K562 (cell line): ENCODE measurements around the gene ERICH6. TPM values are rescaled to one million over a fixed set of nuclear protein-coding genes. Genes with fewer than 3 reads are reported as not detected.

ENCODE experiments used
- ATAC-seq: fragments of 200-7000 bp; cut with Tn5 transposase; 3 replicates; pipeline ENCODE4 v1.9.1; 2020; ENCODE audit warnings: moderate library complexity
- BruUV-seq: library from RNA; stranded (reverse); fragments of 400-500 nt; replicated peaks from 2 replicates; lab custom pipeline; 2021; lab: Mats Ljungman, UMichigan
- CTCF ChIA-PET: fragments of 300-600 bp; formaldehyde crosslinking; extraction: SDS; loops from one replicate; lab custom pipeline; 2021; ENCODE audit warnings: low intra/inter-chr PET ratio; lab: Yijun Ruan, JAX
- POLR2A ChIA-PET: fragments of 300-600, 350-650 bp; sonication (Branson Sonifier 250); formaldehyde crosslinking; extraction: SDS; loops from one replicate; lab custom pipeline; 2021; ENCODE audit warnings: antibody characterized with exemption, inconsistent platforms; lab: Yijun Ruan, JAX
- DNase-seq, 4 experiments: peaks; one replicate each; pipeline versions ENCODE4 v3.0.0 to v3.0.0-alpha.2; 2011 to 2018; ENCODE audit warnings: low spot score in 3 of 4, mixed read lengths in 3 of 4; ENCODE audit errors: extremely low read depth in 1 of 4
- FAIRE-seq: peaks from 2 replicates; lab custom pipeline; 2011; peaks lifted over from hg19 to GRCh38; lab: Jason Lieb, UNC
- H2AFZ ChIP-seq: 2 replicates; pipeline ENCODE4 v1.6.0; 2011; ENCODE audit warnings: low read depth, low read length, control low read depth, inconsistent platforms
- H3K27ac ChIP-seq: fragments of 200-600 bp; 3 replicates; pipeline ENCODE4 v1.8.0; 2011; ENCODE audit warnings: low read depth, mild to moderate bottlenecking, control low read depth, inconsistent platforms, low read length, moderate library complexity, mixed read lengths; ENCODE audit errors: extremely low read depth
- H3K27me3 ChIP-seq, 2 experiments: fragments of 300-600 bp in 1 of 2; 2 replicates in 1 of 2; 3 replicates in 1 of 2; pipeline versions ENCODE4 v1.6.0 to v1.8.0; 2011; ENCODE audit warnings: inconsistent platforms in 2 of 2, low read length in 2 of 2, mild to moderate bottlenecking in 1 of 2, mixed read lengths in 1 of 2, moderate library complexity in 1 of 2; ENCODE audit not compliant: control insufficient read depth in 2 of 2, insufficient read depth in 2 of 2
- H3K36me3 ChIP-seq: fragments of 300-600 bp; 3 replicates; pipeline ENCODE4 v1.8.0; 2011; ENCODE audit warnings: mild to moderate bottlenecking, low read length, inconsistent platforms; ENCODE audit not compliant: control insufficient read depth, insufficient read depth
- H3K4me1 ChIP-seq, 2 experiments: fragments of 200-600 bp in 1 of 2; replicated peaks in 1 of 2; 2 replicates in 1 of 2; 3 replicates in 1 of 2; pipeline versions ENCODE4 v1.5.1 to v1.8.0; 2011; ENCODE audit warnings: inconsistent platforms in 2 of 2, low read length in 2 of 2, mild to moderate bottlenecking in 1 of 2, mixed read lengths in 1 of 2, moderate library complexity in 1 of 2; ENCODE audit not compliant: control insufficient read depth in 2 of 2, insufficient read depth in 2 of 2
- H3K4me2 ChIP-seq: 2 replicates; pipeline ENCODE4 v1.6.1; 2011; ENCODE audit warnings: low read length, control low read depth, inconsistent platforms, mixed read lengths; ENCODE audit not compliant: insufficient read depth
- H3K4me3 ChIP-seq: fragments of 200-600 bp; sonication (generic), shearing (Covaris generic); 2 replicates; pipeline ENCODE4 v1.5.1; 2016; ENCODE audit warnings: control low read depth, inconsistent platforms
- H3K79me2 ChIP-seq: fragments of 200-600 bp; 3 replicates; pipeline ENCODE4 v1.8.0; 2011; ENCODE audit warnings: low read length, inconsistent platforms; ENCODE audit not compliant: control insufficient read depth, insufficient read depth
- H3K9ac ChIP-seq, 2 experiments: 2 replicates each; pipeline versions ENCODE4 v1.6.0 to v1.6.1; 2011; ENCODE audit warnings: low read depth in 2 of 2, low read length in 2 of 2, control low read depth in 1 of 2, inconsistent platforms in 1 of 2, mild to moderate bottlenecking in 1 of 2, mixed read lengths in 1 of 2; ENCODE audit not compliant: insufficient read depth in 1 of 2
- H3K9me1 ChIP-seq: one replicate; pipeline ENCODE4 v1.6.0; 2011; ENCODE audit warnings: inconsistent platforms, mild to moderate bottlenecking, low read length, moderate library complexity; ENCODE audit not compliant: control insufficient read depth, insufficient read depth
- H3K9me3 ChIP-seq: replicated peaks from 2 replicates; pipeline ENCODE4 v1.5.1; 2011; ENCODE audit warnings: low read depth, low read length, inconsistent platforms; ENCODE audit not compliant: control insufficient read depth, insufficient read depth
- H4K20me1 ChIP-seq: replicated peaks from 2 replicates; pipeline ENCODE4 v1.6.1; 2011; ENCODE audit warnings: low read length, inconsistent platforms, mixed read lengths; ENCODE audit not compliant: control insufficient read depth, insufficient read depth
- BRD4 ChIP-seq: fragments of 200-600 bp; sonication (generic); IDR thresholded peaks from 2 replicates; pipeline ENCODE4 v1.6.1; 2017; ENCODE audit warnings: inconsistent platforms
- CCAR2 ChIP-seq: fragments of 200-400 bp; formaldehyde crosslinking; IDR thresholded peaks from 2 replicates; pipeline ENCODE4 v1.6.1; 2017; ENCODE audit warnings: mild to moderate bottlenecking, low read depth, low read length
- CEBPB ChIP-seq: fragments of 450-650 bp; IDR thresholded peaks from 2 replicates; pipeline ENCODE4 v1.6.1; 2016; ENCODE audit warnings: missing genetic modification characterization, missing compliant biosample characterization
- CEBPG ChIP-seq, 3 experiments: fragments of 200-800 bp in 1 of 3; sonication (Bioruptor generic) in 1 of 3; sonication (generic) in 1 of 3; formaldehyde crosslinking in 1 of 3; IDR thresholded peaks in 2 of 3; conservative IDR thresholded peaks in 1 of 3; 2 replicates each; pipeline versions ENCODE4 v1.6.1 to v1.8.0; 2016 to 2022; ENCODE audit warnings: missing compliant biosample characterization in 2 of 3, missing genetic modification characterization in 2 of 3, mild to moderate bottlenecking in 1 of 3, missing genetic modification reagents in 1 of 3
- HOXB6 ChIP-seq: fragments of 250-450 bp; sonication (Bioruptor Pico); IDR thresholded peaks from 2 replicates; pipeline ENCODE4 v1.5.1; 2022; ENCODE audit warnings: mild to moderate bottlenecking, borderline replicate concordance
- MEF2D ChIP-seq: conservative IDR thresholded peaks from 2 replicates; pipeline ENCODE4 v1.6.1; 2016; ENCODE audit warnings: low read depth, missing genetic modification characterization, missing compliant biosample characterization
- NKRF ChIP-seq: fragments of 450-650 bp; IDR thresholded peaks from 2 replicates; pipeline ENCODE4 v1.6.1; 2016; ENCODE audit warnings: borderline replicate concordance
- PATZ1 ChIP-seq: fragments of 250-450 bp; sonication (Bioruptor Pico); IDR thresholded peaks from 2 replicates; pipeline ENCODE4 v1.5.0; 2020; ENCODE audit warnings: mild to moderate bottlenecking, borderline replicate concordance
- TCF7L2 ChIP-seq: fragments of 150-350 bp; IDR thresholded peaks from 2 replicates; pipeline ENCODE4 v1.6.1; 2016; ENCODE audit warnings: low read depth, mild to moderate bottlenecking, low read length, moderate library complexity
- ZNF311 ChIP-seq: fragments of 250-450 bp; sonication (Bioruptor Pico); IDR thresholded peaks from 2 replicates; pipeline ENCODE4 v1.4.0; 2020; ENCODE audit warnings: mild to moderate bottlenecking, moderate library complexity
- ZNF696 ChIP-seq: fragments of 250-450 bp; sonication (Bioruptor Pico); conservative IDR thresholded peaks from 2 replicates; pipeline ENCODE4 v1.4.0; 2020; ENCODE audit warnings: mild to moderate bottlenecking, moderate library complexity
- WGBS: fragments of 100-300 bp; shearing (Covaris generic); methylation state at CpG from one replicate; pipeline ENCODE4 v1.1.6; 2016; ENCODE audit warnings: low coverage, mixed read lengths; ENCODE audit not compliant: insufficient coverage; ENCODE audit errors: missing lambda C conversion rate; 5-methylcytosine and 5-hydroxymethylcytosine counted together
- in situ Hi-C: fragments of 300-500 bp; cut with MboI; formaldehyde crosslinking; loops from 4 replicates; pipeline ENCODE4 v1.15.0; 2018; ENCODE audit warnings: inconsistent platforms, mixed read lengths
- intact Hi-C: fragments of 100-400 bp; cut with micrococcal nuclease; formaldehyde crosslinking; loops from 2 replicates; pipeline ENCODE4 v1.14.2; 2022
- polyA plus RNA-seq, 8 experiments: library from polyadenylated mRNA; depleted of rRNA in 4 of 8; stranded (reverse) in 5 of 8; unstranded in 3 of 8; fragments of >200 nt; fragmentation: Nextera tagmentation in 2 of 8; fragmentation: Illumina TruSeq in 1 of 8; extraction: Ambion mirVana in 2 of 8; extraction: Trizol in 1 of 8; gene quantifications; 2 replicates each; pipeline versions ENCODE4 v1.2.1 to v1.2.3, GENCODE V29; 2011 to 2014; ENCODE audit warnings: inconsistent platforms in 1 of 8, missing spikeins in 1 of 8
- total RNA-seq, 7 experiments: library from RNA; depleted of rRNA in 6 of 7; stranded (reverse); fragments of >200 nt in 6 of 7; fragmentation: Illumina TruSeq in 2 of 7; extraction: Trizol in 2 of 7; gene quantifications; 2 replicates each; pipeline versions ENCODE4 v1.2.1 to v1.2.3, GENCODE V29; 2011 to 2021; ENCODE audit warnings: low replicate concordance in 1 of 7
- TF ChIP-seq, protein P1 (sequence below): fragments of 250-450 bp; sonication (Bioruptor Pico); IDR thresholded peaks from 2 replicates; pipeline ENCODE4 v1.8.0; 2021; ENCODE audit warnings: moderate library complexity, mild to moderate bottlenecking, inconsistent platforms
- TF ChIP-seq, protein P2 (sequence below): fragments of 250-450 bp; sonication (Bioruptor Pico); IDR thresholded peaks from 2 replicates; pipeline ENCODE4 v1.8.0; 2022; ENCODE audit warnings: inconsistent platforms, mild to moderate bottlenecking, moderate library complexity, borderline replicate concordance

ERICH6 gene
- total and polyA plus RNA-seq, 9 of the 15 experiments (the other 6 are each of a cell fraction or from before 2014, with no cell fraction given): not detected

- BruUV-seq: no TSS peak
- TF ChIP-seq ZNF696 (no peak), MEF2D (0 out of 2 replicates have a peak, but pooled peaks have one; percentile 28), ZNF311 (CRISPR knock-in tag) (no peak), HOXB6 (no peak), TCF7L2 (no peak), PATZ1 (CRISPR knock-in tag) (no peak), CEBPG (CRISPR knock-in tag; IDR thresholded peaks at IDR 0.05) (no peak), CEBPG (tag; conservative IDR thresholded peaks at IDR 0.05 in 1 of 2, IDR thresholded peaks at IDR 0.05 in 1 of 2) (no peak), CCAR2 (no peak), NKRF (no peak), BRD4 (no peak), CEBPB (tag) (no peak)
- TF ChIP-seq, protein P1, sequence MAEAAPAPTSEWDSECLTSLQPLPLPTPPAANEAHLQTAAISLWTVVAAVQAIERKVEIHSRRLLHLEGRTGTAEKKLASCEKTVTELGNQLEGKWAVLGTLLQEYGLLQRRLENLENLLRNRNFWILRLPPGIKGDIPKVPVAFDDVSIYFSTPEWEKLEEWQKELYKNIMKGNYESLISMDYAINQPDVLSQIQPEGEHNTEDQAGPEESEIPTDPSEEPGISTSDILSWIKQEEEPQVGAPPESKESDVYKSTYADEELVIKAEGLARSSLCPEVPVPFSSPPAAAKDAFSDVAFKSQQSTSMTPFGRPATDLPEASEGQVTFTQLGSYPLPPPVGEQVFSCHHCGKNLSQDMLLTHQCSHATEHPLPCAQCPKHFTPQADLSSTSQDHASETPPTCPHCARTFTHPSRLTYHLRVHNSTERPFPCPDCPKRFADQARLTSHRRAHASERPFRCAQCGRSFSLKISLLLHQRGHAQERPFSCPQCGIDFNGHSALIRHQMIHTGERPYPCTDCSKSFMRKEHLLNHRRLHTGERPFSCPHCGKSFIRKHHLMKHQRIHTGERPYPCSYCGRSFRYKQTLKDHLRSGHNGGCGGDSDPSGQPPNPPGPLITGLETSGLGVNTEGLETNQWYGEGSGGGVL (CRISPR knock-in tag): no peak
- TF ChIP-seq, protein P2, sequence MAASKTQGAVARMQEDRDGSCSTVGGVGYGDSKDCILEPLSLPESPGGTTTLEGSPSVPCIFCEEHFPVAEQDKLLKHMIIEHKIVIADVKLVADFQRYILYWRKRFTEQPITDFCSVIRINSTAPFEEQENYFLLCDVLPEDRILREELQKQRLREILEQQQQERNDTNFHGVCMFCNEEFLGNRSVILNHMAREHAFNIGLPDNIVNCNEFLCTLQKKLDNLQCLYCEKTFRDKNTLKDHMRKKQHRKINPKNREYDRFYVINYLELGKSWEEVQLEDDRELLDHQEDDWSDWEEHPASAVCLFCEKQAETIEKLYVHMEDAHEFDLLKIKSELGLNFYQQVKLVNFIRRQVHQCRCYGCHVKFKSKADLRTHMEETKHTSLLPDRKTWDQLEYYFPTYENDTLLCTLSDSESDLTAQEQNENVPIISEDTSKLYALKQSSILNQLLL: no peak
Observed at GRCh38 chr3:150729682-150730360, 26.1 kb upstream of the ERICH6 start.

More at GRCh38 chr3:150729682-150730360, 26.1 kb upstream of the ERICH6 start:
- intact Hi-C loops (loop anchor here (10.0 kb wide), 1 partner anchor 105 kb away; no protein-coding TSS in a partner anchor), in situ Hi-C loops (loop anchor here (10.0 kb wide), 1 partner anchor 115 kb away; no protein-coding TSS in a partner anchor)
- Histone ChIP-seq H2AFZ (peak overlapping the region; percentile 84), H3K4me2 (peak overlapping the region; percentile 79), H3K9me1 (no peaks in the 10 kb centered on the region), H3K9me3 (no peaks in the 10 kb centered on the region), H3K79me2 (no peaks in the 10 kb centered on the region), H3K9ac (peak overlapping the region; percentile 2 to 73; a peak in 3 of 4 replicates), H3K27ac (peak overlapping the region; percentile 94), H3K27me3 (no peaks in the 10 kb centered on the region), H3K4me3 (no peak overlapping the region), H4K20me1 (no peaks in the 10 kb centered on the region), H3K4me1 (peaks cover 46 to 80% of the 10 kb centered on the region in 2 experiments), H3K36me3 (no peaks in the 10 kb centered on the region)
- ChIA-PET CTCF (no interaction called here), POLR2A (interaction anchor here (0.6 to 1.9 kb wide), 10 partner anchors 14 to 321 kb away, joined by 3 to 6 read pairs (median 4); no protein-coding TSS in a partner anchor)
- 4% methylated on average over 9 of the region's 9 CpGs for WGBS
- DNase-seq (peak in 2 of 4 experiments; percentile 76 to 87), ATAC-seq (peak; percentile 16), FAIRE-seq (peak; percentile 85)
